K562 (cell line): ENCODE results near the gene KRTAP5-11. TPM values are rescaled to one million over a fixed set of nuclear protein-coding genes. Genes with fewer than 3 reads are reported as not detected.

ENCODE experiments used
- ATAC-seq: fragments of 200-7000 bp; cut with Tn5 transposase; 3 replicates; pipeline ENCODE4 v1.9.1; 2020; ENCODE audit warnings: moderate library complexity
- BruUV-seq: library from RNA; stranded (reverse); fragments of 400-500 nt; replicated peaks from 2 replicates; lab custom pipeline; 2021; lab: Mats Ljungman, UMichigan
- CTCF ChIA-PET: fragments of 300-600 bp; formaldehyde crosslinking; extraction: SDS; loops from one replicate; lab custom pipeline; 2021; ENCODE audit warnings: low intra/inter-chr PET ratio; lab: Yijun Ruan, JAX
- POLR2A ChIA-PET: fragments of 300-600, 350-650 bp; sonication (Branson Sonifier 250); formaldehyde crosslinking; extraction: SDS; loops from one replicate; lab custom pipeline; 2021; ENCODE audit warnings: antibody characterized with exemption, inconsistent platforms; lab: Yijun Ruan, JAX
- DNase-seq, 4 experiments: peaks; one replicate each; pipeline versions ENCODE4 v3.0.0 to v3.0.0-alpha.2; 2011 to 2018; ENCODE audit warnings: low spot score in 3 of 4, mixed read lengths in 3 of 4; ENCODE audit errors: extremely low read depth in 1 of 4
- FAIRE-seq: peaks from 2 replicates; lab custom pipeline; 2011; peaks lifted over from hg19 to GRCh38; lab: Jason Lieb, UNC
- H2AFZ ChIP-seq: 2 replicates; pipeline ENCODE4 v1.6.0; 2011; ENCODE audit warnings: low read depth, low read length, control low read depth, inconsistent platforms
- H3K27ac ChIP-seq: fragments of 200-600 bp; 3 replicates; pipeline ENCODE4 v1.8.0; 2011; ENCODE audit warnings: low read depth, mild to moderate bottlenecking, control low read depth, inconsistent platforms, low read length, moderate library complexity, mixed read lengths; ENCODE audit errors: extremely low read depth
- H3K27me3 ChIP-seq, 2 experiments: fragments of 300-600 bp in 1 of 2; 2 replicates in 1 of 2; 3 replicates in 1 of 2; pipeline versions ENCODE4 v1.6.0 to v1.8.0; 2011; ENCODE audit warnings: inconsistent platforms in 2 of 2, low read length in 2 of 2, mild to moderate bottlenecking in 1 of 2, mixed read lengths in 1 of 2, moderate library complexity in 1 of 2; ENCODE audit not compliant: control insufficient read depth in 2 of 2, insufficient read depth in 2 of 2
- H3K36me3 ChIP-seq: fragments of 300-600 bp; 3 replicates; pipeline ENCODE4 v1.8.0; 2011; ENCODE audit warnings: mild to moderate bottlenecking, low read length, inconsistent platforms; ENCODE audit not compliant: control insufficient read depth, insufficient read depth
- H3K4me1 ChIP-seq, 2 experiments: fragments of 200-600 bp in 1 of 2; replicated peaks in 1 of 2; 2 replicates in 1 of 2; 3 replicates in 1 of 2; pipeline versions ENCODE4 v1.5.1 to v1.8.0; 2011; ENCODE audit warnings: inconsistent platforms in 2 of 2, low read length in 2 of 2, mild to moderate bottlenecking in 1 of 2, mixed read lengths in 1 of 2, moderate library complexity in 1 of 2; ENCODE audit not compliant: control insufficient read depth in 2 of 2, insufficient read depth in 2 of 2
- H3K4me2 ChIP-seq: 2 replicates; pipeline ENCODE4 v1.6.1; 2011; ENCODE audit warnings: low read length, control low read depth, inconsistent platforms, mixed read lengths; ENCODE audit not compliant: insufficient read depth
- H3K4me3 ChIP-seq: fragments of 200-600 bp; sonication (generic), shearing (Covaris generic); 2 replicates; pipeline ENCODE4 v1.5.1; 2016; ENCODE audit warnings: control low read depth, inconsistent platforms
- H3K79me2 ChIP-seq: fragments of 200-600 bp; 3 replicates; pipeline ENCODE4 v1.8.0; 2011; ENCODE audit warnings: low read length, inconsistent platforms; ENCODE audit not compliant: control insufficient read depth, insufficient read depth
- H3K9ac ChIP-seq, 2 experiments: 2 replicates each; pipeline versions ENCODE4 v1.6.0 to v1.6.1; 2011; ENCODE audit warnings: low read depth in 2 of 2, low read length in 2 of 2, control low read depth in 1 of 2, inconsistent platforms in 1 of 2, mild to moderate bottlenecking in 1 of 2, mixed read lengths in 1 of 2; ENCODE audit not compliant: insufficient read depth in 1 of 2
- H3K9me1 ChIP-seq: one replicate; pipeline ENCODE4 v1.6.0; 2011; ENCODE audit warnings: inconsistent platforms, mild to moderate bottlenecking, low read length, moderate library complexity; ENCODE audit not compliant: control insufficient read depth, insufficient read depth
- H3K9me3 ChIP-seq: replicated peaks from 2 replicates; pipeline ENCODE4 v1.5.1; 2011; ENCODE audit warnings: low read depth, low read length, inconsistent platforms; ENCODE audit not compliant: control insufficient read depth, insufficient read depth
- H4K20me1 ChIP-seq: replicated peaks from 2 replicates; pipeline ENCODE4 v1.6.1; 2011; ENCODE audit warnings: low read length, inconsistent platforms, mixed read lengths; ENCODE audit not compliant: control insufficient read depth, insufficient read depth
- CHCHD3 ChIP-seq: fragments of 250-450 bp; sonication (Bioruptor Pico); IDR thresholded peaks from 2 replicates; pipeline ENCODE4 v2.1.2; 2022; ENCODE audit warnings: mild to moderate bottlenecking
- ETV5 ChIP-seq: sonication (generic); formaldehyde crosslinking; IDR thresholded peaks from 2 replicates; pipeline ENCODE4 v1.4.0; 2020; ENCODE audit warnings: low read depth, mild to moderate bottlenecking, missing genetic modification reagents
- ETV6 ChIP-seq, 3 experiments: fragments of 150-350 bp in 1 of 3; sonication (generic) in 1 of 3; formaldehyde crosslinking in 1 of 3; IDR thresholded peaks; 2 replicates each; pipeline versions ENCODE4 v1.6.1 to v1.8.0; 2014 to 2022; ENCODE audit warnings: borderline replicate concordance in 2 of 3, low read depth in 2 of 3, antibody characterized with exemption in 1 of 3, low read length in 1 of 3, mild to moderate bottlenecking in 1 of 3, missing genetic modification reagents in 1 of 3
- GTF2F1 ChIP-seq: IDR thresholded peaks from 2 replicates; pipeline ENCODE4 v1.6.1; 2011; ENCODE audit warnings: low read depth, low read length, improper control_type of control experiment
- JUN ChIP-seq, 2 experiments: sonication (generic) in 1 of 2; formaldehyde crosslinking in 1 of 2; IDR thresholded peaks; 2 replicates each; pipeline versions ENCODE4 v1.6.1 to v1.8.0; 2012 to 2022; ENCODE audit warnings: borderline replicate concordance in 2 of 2, mild to moderate bottlenecking in 2 of 2, improper control_type of control experiment in 1 of 2, low read depth in 1 of 2, low read length in 1 of 2, missing genetic modification reagents in 1 of 2
- NR2C2 ChIP-seq, 2 experiments: fragments of 200-800 bp in 1 of 2; sonication (Bioruptor generic) in 1 of 2; sonication (generic) in 1 of 2; formaldehyde crosslinking in 1 of 2; IDR thresholded peaks; 2 replicates each; pipeline versions ENCODE4 v1.6.1 to v1.8.0; 2016 to 2022; ENCODE audit warnings: mild to moderate bottlenecking in 1 of 2, missing compliant biosample characterization in 1 of 2, missing genetic modification characterization in 1 of 2, missing genetic modification reagents in 1 of 2
- SNIP1 ChIP-seq: fragments of 450-650 bp; IDR thresholded peaks from 2 replicates; pipeline ENCODE4 v1.7.1; 2017; ENCODE audit warnings: low read depth, mild to moderate bottlenecking
- ZEB2 ChIP-seq: fragments of 450-650 bp; IDR thresholded peaks from 2 replicates; pipeline ENCODE4 v1.6.1; 2016
- ZFPM2 ChIP-seq: fragments of 250-450 bp; sonication (Bioruptor Pico); IDR thresholded peaks from 2 replicates; pipeline ENCODE4 v1.5.1; 2022; ENCODE audit warnings: mild to moderate bottlenecking
- ZNF507 ChIP-seq: conservative IDR thresholded peaks from 2 replicates; pipeline ENCODE4 v1.6.1; 2017; ENCODE audit warnings: missing genetic modification characterization, missing compliant biosample characterization
- ZSCAN29 ChIP-seq: fragments of 450-650 bp; IDR thresholded peaks from 2 replicates; pipeline ENCODE4 v1.6.1; 2017
- WGBS: fragments of 100-300 bp; shearing (Covaris generic); methylation state at CpG from one replicate; pipeline ENCODE4 v1.1.6; 2016; ENCODE audit warnings: low coverage, mixed read lengths; ENCODE audit not compliant: insufficient coverage; ENCODE audit errors: missing lambda C conversion rate; 5-methylcytosine and 5-hydroxymethylcytosine counted together
- in situ Hi-C: fragments of 300-500 bp; cut with MboI; formaldehyde crosslinking; loops from 4 replicates; pipeline ENCODE4 v1.15.0; 2018; ENCODE audit warnings: inconsistent platforms, mixed read lengths
- intact Hi-C: fragments of 100-400 bp; cut with micrococcal nuclease; formaldehyde crosslinking; loops from 2 replicates; pipeline ENCODE4 v1.14.2; 2022
- polyA plus RNA-seq, 8 experiments: library from polyadenylated mRNA; depleted of rRNA in 4 of 8; stranded (reverse) in 5 of 8; unstranded in 3 of 8; fragments of >200 nt; fragmentation: Nextera tagmentation in 2 of 8; fragmentation: Illumina TruSeq in 1 of 8; extraction: Ambion mirVana in 2 of 8; extraction: Trizol in 1 of 8; gene quantifications; 2 replicates each; pipeline versions ENCODE4 v1.2.1 to v1.2.3, GENCODE V29; 2011 to 2014; ENCODE audit warnings: inconsistent platforms in 1 of 8, missing spikeins in 1 of 8
- total RNA-seq, 7 experiments: library from RNA; depleted of rRNA in 6 of 7; stranded (reverse); fragments of >200 nt in 6 of 7; fragmentation: Illumina TruSeq in 2 of 7; extraction: Trizol in 2 of 7; gene quantifications; 2 replicates each; pipeline versions ENCODE4 v1.2.1 to v1.2.3, GENCODE V29; 2011 to 2021; ENCODE audit warnings: low replicate concordance in 1 of 7
- TF ChIP-seq, protein P1 (sequence below): sonication (generic); formaldehyde crosslinking; IDR thresholded peaks from 2 replicates; pipeline ENCODE4 v1.8.0; 2022; ENCODE audit warnings: mild to moderate bottlenecking, missing genetic modification reagents
- TF ChIP-seq, protein P2 (sequence below): fragments of 250-450 bp; sonication (Bioruptor Pico); IDR thresholded peaks from 2 replicates; pipeline ENCODE4 v1.5.0; 2021; ENCODE audit warnings: mild to moderate bottlenecking, borderline replicate concordance

KRTAP5-11 gene
- total and polyA plus RNA-seq, 9 of the 15 experiments (the other 6 are each of a cell fraction or from before 2014, with no cell fraction given): not detected

DNA sequence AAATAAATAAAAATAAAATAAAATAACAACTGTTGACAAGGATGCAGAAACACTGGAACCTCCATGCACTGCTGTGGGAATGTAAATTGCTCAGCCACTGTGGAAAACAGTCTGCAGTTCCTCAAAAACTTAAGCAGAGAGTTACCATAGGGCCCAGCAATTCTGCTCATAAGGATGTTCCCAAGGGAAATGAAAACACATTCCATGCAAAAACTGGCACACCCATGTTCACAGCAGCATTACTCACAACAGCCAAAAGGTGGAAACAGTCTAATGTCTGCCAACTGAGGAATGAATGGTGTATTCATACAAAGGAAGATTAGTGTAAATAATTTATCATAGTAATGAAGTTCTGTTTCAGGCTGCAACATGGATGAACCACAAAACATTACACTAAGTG is 20.6 kb downstream of the KRTAP5-11 start:
- Histone ChIP-seq H3K4me2 (no peak overlapping the region), H3K9me1 (no peaks in the 10 kb centered on the region), H3K79me2 (no peaks in the 10 kb centered on the region)
- CTCF ChIA-PET: no interaction called here
- TF ChIP-seq ZFPM2 (CRISPR knock-in tag) (no peak), GTF2F1 (no peak), ZEB2 (no peak), ETV5 (CRISPR knock-in tag) (no peak), SNIP1 (no peak), CHCHD3 (CRISPR knock-in tag) (no peak), NR2C2 (CRISPR knock-in tag; IDR thresholded peaks at IDR 0.05) (no peak), NR2C2 (tag; IDR thresholded peaks at IDR 0.05) (no peak)
- TF ChIP-seq, all 486 proteins: peak for 0
- no peak for FAIRE-seq
- Histone ChIP-seq H3K9me3 (no peaks in the 10 kb centered on the region), H3K4me3 (no peak overlapping the region), H3K4me1 (no peaks in the 10 kb centered on the region), H3K9ac (no peak overlapping the region), H3K27me3 (peaks cover 5 to 24% of the 10 kb centered on the region in 2 experiments; a peak in 4 of 5 replicates), H3K36me3 (no peaks in the 10 kb centered on the region), H3K27ac (no peak overlapping the region), H4K20me1 (no peaks in the 10 kb centered on the region), H2AFZ (no peak overlapping the region)
- POLR2A ChIA-PET: no interaction called here
- BruUV-seq: no TSS peak
- intact Hi-C loops (no loop called here), in situ Hi-C loops (no loop called here)
- DNase-seq: no peak
- ATAC-seq: no peak

DNA sequence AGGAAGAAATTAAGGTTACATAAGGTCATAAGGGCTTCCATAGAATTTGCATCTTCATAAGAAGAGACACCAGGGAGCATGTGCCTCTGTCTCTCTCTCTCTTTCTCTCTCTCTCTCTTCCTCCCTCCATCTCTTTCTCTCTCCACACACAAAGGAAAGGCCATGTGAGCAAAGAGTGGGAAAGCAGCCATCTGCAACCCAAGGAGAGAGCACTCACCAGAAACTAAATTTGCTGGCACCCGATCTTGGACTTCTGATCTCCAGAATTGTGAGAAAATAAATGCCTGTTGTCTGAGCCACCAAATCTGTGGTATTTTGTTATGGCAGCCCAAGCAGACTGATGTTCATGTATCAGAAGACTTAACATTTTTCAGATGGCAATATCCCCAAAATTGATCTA is 23.7 kb downstream of the KRTAP5-11 start:
- Histone ChIP-seq H3K9me1 (no peaks in the 10 kb centered on the region), H3K9ac (no peak overlapping the region), H2AFZ (no peak overlapping the region), H3K4me1 (peaks cover 0 to 3% of the 10 kb centered on the region in 2 experiments; a peak in 1 of 5 replicates), H3K27me3 (peaks cover 8 to 25% of the 10 kb centered on the region in 2 experiments; a peak in 4 of 5 replicates), H4K20me1 (no peaks in the 10 kb centered on the region), H3K9me3 (no peaks in the 10 kb centered on the region), H3K79me2 (no peaks in the 10 kb centered on the region), H3K4me3 (no peak overlapping the region), H3K27ac (no peak overlapping the region), H3K4me2 (no peak overlapping the region), H3K36me3 (no peaks in the 10 kb centered on the region)
- no TSS peak for BruUV-seq
- POLR2A ChIA-PET: no interaction called here
- CTCF ChIA-PET: no interaction called here
- ATAC-seq: no peak
- intact Hi-C loops: no loop called here
- in situ Hi-C loops: no loop called here
- no peak for DNase-seq
- 8% methylated on average over 1 of the region's 1 CpG for WGBS
- FAIRE-seq: no peak
- no peak for TF ChIP-seq ZSCAN29
- no peak for TF ChIP-seq ETV6 (IDR thresholded peaks at IDR 0.05; ENCODE audit: borderline replicate concordance in 1 of 2, low read depth in 2 of 2, low read length in 1 of 2)
- TF ChIP-seq ETV6 (CRISPR knock-in tag; IDR thresholded peaks at IDR 0.05; ENCODE audit: borderline replicate concordance): no peak
- no peak for TF ChIP-seq JUN (IDR thresholded peaks at IDR 0.05; ENCODE audit: borderline replicate concordance, low read depth, low read length)
- no peak for TF ChIP-seq JUN (CRISPR knock-in tag; IDR thresholded peaks at IDR 0.05; ENCODE audit: borderline replicate concordance)
- TF ChIP-seq, protein P1, sequence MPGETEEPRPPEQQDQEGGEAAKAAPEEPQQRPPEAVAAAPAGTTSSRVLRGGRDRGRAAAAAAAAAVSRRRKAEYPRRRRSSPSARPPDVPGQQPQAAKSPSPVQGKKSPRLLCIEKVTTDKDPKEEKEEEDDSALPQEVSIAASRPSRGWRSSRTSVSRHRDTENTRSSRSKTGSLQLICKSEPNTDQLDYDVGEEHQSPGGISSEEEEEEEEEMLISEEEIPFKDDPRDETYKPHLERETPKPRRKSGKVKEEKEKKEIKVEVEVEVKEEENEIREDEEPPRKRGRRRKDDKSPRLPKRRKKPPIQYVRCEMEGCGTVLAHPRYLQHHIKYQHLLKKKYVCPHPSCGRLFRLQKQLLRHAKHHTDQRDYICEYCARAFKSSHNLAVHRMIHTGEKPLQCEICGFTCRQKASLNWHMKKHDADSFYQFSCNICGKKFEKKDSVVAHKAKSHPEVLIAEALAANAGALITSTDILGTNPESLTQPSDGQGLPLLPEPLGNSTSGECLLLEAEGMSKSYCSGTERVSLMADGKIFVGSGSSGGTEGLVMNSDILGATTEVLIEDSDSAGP (CRISPR knock-in tag): no peak
- TF ChIP-seq, protein P2, sequence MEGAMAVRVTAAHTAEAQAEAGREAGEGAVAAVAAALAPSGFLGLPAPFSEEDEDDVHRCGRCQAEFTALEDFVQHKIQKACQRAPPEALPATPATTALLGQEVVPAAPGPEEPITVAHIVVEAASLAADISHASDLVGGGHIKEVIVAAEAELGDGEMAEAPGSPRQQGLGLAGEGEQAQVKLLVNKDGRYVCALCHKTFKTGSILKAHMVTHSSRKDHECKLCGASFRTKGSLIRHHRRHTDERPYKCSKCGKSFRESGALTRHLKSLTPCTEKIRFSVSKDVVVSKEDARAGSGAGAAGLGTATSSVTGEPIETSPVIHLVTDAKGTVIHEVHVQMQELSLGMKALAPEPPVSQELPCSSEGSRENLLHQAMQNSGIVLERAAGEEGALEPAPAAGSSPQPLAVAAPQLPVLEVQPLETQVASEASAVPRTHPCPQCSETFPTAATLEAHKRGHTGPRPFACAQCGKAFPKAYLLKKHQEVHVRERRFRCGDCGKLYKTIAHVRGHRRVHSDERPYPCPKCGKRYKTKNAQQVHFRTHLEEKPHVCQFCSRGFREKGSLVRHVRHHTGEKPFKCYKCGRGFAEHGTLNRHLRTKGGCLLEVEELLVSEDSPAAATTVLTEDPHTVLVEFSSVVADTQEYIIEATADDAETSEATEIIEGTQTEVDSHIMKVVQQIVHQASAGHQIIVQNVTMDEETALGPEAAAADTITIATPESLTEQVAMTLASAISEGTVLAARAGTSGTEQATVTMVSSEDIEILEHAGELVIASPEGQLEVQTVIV (CRISPR knock-in tag): no peak
- no peak for TF ChIP-seq ZNF507 (tag)
